Erythroblast (primary cell): Measurements from ENCODE around the gene STX8.

Source experiments
- GATA1 ChIP-seq: IDR thresholded peaks from 2 replicates; pipeline ENCODE4 v1.6.1; 2011; ENCODE audit warnings: low read depth, mild to moderate bottlenecking, control low read depth, low read length, moderate library complexity
- POLR2A ChIP-seq: IDR thresholded peaks from 2 replicates; pipeline ENCODE4 v1.6.1; 2011; ENCODE audit warnings: mild to moderate bottlenecking, low read length

DNA sequence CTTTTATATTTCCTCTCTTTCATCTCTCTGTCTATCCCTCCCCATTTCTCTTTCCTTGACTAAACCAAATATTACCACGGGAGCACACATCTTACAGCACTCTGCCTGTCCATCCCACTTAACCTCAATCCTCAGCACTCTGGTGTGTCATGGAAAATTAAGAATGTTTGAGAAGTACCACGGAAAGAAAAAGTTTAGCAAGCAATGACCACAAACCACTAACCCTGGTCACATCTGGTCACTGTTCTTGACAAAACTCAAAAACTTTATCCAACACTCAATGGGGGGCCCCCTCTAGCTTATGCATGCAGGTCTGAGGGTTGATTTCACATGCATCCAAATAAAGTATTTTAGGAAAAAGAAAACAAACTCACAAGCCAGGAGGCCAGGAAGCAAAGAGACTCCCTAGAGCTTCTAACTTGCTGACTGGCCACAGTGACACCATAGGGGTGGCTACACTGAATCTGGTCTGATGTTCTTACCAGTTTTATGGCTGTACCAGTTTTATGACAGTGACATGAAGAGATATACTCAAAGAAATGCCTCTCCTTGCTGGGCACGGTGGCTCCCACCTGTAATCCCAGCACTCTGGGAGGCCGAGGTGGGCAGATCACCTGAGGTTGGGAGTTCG, 229.2 kb downstream of the STX8 start:
- no peak for TF ChIP-seq POLR2A
- TF ChIP-seq GATA1, result no peak
